Ovary (tissue), 3 donors: ENCODE measurements around the gene ECI1.

Experiments
- CTCF ChIP-seq, 3 donors: fragments of 450-650 bp in 2 of 3; fragments of 200-600 bp in 1 of 3; IDR thresholded peaks; one replicate each; pipeline versions ENCODE4 v1.5.1 to v1.8.0; 2016 to 2022; ENCODE audit warnings: antibody characterized with exemption in 3 of 3, mild to moderate bottlenecking in 1 of 3
- EP300 ChIP-seq: sonication (generic); formaldehyde crosslinking; IDR thresholded peaks from one replicate; pipeline ENCODE4 v1.6.1; 2017; ENCODE audit warnings: antibody characterized with exemption
- POLR2A ChIP-seq: fragments of 450-650 bp; IDR thresholded peaks from one replicate; pipeline ENCODE4 v1.6.1; 2017; ENCODE audit warnings: antibody characterized with exemption, mild to moderate bottlenecking, moderate library complexity
- donor health status: DM: no; HTN: no; CAD: no.

- TF ChIP-seq CTCF (IDR thresholded peaks at IDR 0.05) (no peak), POLR2A (no peak), EP300 (no peak)
Measured at GRCh38 chr16:2196162-2196980, 55.0 kb downstream of the ECI1 start, which contains the start of gene CASKIN1.
